COR-L47 (cell line): ENCODE measurements around the gene ARHGEF7.

Experiments used
- DNase-seq: peaks from one replicate; lab custom pipeline; 2025; lab: John Stamatoyannopoulos, UW

The ARHGEF7 gene

DNA sequence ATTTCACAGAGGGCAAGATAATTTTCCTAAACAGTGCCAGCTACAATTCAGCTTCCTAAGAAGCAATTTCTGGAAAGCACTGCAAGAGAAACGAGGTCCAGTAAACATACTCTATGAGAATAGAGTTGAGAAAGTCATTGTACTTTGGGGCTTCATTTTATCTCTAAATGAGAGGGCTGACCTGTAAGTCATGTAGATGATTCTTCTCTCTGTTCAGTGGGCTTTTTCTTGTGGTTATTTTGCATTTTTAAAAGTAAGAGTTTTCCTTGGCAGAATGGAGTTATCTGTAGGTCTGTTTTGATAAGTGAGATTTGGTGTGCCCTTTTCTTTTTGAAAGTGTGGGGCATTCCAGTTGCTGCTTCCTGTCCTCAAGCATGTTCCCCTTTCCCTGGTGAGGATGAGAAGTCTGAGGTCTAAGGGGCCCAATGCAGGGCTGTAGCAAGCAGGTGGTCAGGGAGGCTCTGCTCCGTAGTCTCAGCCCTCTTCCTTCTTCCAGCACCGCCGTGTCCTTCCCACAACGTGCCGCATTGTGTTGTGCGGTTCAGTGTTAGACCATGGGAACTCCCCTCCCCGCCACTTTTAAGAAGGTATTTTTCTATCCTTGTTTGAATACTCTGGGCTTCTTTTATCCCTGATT lies 86.3 kb downstream of the ARHGEF7 start:
- no peak for DNase-seq

- DNase-seq = peak; percentile 78
Observed at GRCh38 chr13:111202156-111202621, 87.1 kb downstream of the ARHGEF7 start.

DNA sequence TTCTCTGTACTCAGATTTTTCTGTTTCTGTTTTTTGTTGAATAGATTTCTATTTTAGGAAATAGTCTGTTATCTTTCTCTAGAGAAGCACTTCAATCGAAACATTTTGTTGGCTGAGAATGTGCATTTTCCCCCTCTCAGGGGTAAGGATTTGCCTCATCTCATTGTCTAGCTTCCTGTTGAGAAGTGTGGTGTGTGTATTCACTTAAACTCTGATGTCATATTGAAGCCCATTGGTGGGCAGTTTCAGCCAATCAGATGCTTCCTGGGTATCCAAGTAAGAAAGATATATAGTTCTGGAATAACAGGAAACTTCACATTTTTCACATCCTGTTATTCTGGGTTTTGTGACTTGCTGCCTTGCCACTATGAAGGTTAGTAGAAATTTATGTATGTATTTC lies 87.6 kb downstream of the ARHGEF7 start:
- DNase-seq = peak; percentile 55

DNA sequence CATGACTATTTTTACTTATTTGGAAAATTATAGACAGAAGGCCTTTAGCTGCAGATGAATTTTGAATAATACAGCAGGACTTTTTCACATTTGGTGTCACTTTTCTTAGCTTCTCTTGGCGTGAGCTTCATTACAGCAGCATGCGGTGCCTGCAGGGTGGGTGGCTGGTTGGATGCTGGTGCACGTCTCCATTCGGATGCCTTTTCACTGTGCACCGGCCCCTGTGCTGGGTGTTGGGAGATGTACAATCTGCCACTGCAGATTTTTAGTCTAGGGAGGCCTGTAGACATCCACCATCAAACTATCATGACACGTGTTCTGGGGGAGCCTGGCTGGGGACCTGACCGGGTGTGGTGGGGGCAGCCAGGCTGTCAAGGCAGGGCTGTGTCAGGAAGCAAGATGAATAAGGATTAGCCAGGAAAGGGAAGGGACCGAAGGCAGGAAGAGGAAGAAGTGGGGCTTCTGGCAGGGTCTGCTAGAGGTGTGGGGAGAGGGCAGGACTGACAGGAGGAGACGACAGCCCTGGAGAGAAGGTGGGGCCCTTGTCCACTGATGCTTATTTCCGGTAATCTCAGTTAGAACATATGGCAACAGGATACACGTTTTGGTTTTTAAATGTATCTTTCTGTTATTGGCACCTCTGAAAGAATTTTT lies 88.8 kb downstream of the ARHGEF7 start:
- DNase-seq = no peak

DNA sequence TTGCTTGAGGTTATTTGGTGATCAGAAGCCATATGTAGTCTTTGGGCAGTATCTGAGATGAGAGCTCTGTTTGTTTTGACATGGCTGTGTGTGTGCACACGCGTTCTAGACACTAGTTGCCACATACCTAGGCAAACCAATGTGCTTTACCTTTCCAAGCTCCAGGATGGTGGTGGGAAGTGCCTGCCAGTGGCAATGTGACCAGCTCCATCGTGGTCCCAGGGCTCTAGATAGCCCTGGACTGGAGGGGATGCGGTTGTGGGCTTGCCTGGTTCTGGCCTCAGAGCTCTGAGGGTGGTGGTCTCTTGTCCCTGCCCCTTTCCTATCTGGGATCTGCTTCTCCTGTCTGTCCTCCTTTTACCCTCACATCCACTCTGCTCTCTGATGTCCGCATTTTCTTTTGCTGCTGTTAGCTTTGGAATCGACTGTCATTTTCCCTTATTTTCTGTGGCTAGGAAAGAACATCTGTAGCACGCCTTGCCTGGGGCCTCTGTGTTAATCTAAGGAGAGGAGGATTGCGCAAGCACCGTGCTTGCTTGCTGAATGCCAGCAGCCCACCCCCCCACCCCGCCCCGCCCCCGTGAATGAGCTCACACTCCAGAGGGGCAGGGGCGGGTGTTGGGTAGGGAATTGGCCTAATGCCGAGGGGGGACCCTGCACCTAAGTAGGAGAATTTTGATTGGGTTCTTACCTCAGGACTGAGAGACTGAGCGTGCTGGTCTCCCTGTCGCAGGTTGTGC lies 89.5 kb downstream of the ARHGEF7 start:
- no peak for DNase-seq

DNA sequence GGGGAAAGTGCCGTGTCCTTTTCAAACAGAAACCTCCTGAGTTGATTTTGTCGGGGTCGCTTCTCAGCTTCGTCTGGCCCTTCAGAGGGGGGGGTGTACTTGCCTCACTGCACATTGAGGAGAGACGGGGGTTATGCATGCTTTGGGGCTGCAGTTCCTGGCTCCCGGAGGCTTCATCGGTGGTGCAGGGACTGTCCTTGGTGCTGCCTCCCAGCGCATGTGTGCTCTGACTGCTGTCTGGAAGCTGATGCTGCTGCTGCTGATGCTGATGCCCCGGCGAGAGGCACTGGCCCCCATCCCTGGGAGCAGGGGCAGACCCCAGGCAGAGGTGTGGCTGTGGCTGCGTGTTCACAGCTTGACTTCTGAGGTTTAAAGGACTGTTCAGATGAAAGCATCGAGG lies 91.0 kb downstream of the ARHGEF7 start:
- no peak for DNase-seq

- no peak for DNase-seq
Observed at GRCh38 chr13:111209613-111210012, 94.5 kb downstream of the ARHGEF7 start.

GRCh38 chr13:111210091-111210490 lies 95.0 kb downstream of the ARHGEF7 start:
- no peak for DNase-seq

DNA sequence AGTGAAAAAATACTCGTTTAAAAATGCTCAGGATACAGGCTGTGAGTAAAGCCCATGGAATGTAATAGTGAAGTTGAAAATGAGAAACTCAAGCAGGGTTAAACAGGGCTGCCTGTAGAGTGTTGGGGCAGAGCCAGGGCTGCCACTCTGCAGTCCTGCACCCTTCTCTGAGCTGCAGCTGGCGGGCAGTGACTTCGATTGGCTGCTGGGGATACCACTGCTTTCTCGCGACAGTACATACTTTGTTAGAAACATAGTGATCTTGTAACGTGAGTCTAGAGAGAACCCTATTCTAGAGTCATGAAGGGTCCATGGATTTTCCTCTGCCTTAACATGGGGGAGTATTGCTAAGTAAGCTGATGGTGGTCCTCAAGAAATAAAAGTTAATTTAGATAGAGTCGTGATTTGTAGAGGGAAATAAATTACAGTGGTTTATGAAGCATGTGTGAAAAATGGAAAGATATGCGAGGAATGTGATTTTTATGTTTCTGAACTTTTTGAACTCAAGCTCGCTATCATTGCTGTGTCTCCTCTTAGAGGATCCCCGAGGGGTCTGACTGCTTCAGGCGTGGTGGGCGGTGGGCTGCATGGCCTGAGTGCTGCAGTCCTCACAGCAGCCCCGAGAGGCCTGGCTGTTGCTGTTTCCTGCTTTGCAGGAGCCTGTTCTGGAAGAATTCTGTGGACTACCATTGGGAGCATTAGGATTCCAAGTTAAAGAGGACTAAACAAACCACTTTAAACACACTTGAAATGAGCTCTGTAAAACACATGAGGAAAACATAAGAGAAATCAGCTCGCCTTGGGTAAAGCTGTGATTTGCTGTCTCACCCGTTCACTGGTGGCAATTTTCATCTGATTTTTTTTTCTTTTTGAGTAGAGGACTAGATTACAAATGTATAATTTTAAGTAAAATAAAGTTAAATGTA lies 95.7 kb downstream of the ARHGEF7 start:
- no peak for DNase-seq

DNA sequence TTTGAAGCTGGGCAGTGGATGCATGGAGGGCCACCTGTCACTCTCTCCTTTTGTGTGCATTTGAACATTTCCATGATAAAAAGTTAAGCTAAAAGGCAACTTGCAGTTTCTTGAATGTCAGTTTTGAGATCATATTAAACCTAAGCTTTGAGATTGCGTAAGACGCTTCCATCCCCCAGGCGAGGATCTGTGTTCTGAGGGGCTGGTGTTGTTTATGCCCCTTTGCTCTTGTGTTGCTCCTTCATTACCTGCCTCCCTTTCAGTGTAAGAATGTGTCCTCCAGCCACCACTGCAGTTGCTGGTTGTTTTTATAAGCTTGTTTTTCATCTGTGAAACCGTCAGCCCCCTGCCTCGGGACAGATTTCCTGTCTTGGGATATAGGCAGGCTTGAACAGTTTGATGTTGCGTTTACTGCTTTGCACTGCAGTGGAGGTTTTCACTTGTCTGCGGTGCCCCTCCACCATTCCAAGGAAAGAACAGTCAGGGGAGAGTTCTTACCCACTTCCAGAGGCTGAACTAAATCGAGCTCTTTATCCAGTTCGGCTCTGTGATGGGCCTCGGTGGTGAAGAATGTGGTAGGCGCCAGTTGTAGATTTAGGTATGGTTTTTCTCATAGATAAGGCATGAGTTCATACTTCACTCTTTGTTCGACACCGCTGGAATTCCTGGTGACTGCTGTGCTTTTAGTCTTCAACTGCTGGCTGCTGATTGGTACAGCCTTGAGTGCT lies 96.8 kb downstream of the ARHGEF7 start:
- no peak for DNase-seq

DNA sequence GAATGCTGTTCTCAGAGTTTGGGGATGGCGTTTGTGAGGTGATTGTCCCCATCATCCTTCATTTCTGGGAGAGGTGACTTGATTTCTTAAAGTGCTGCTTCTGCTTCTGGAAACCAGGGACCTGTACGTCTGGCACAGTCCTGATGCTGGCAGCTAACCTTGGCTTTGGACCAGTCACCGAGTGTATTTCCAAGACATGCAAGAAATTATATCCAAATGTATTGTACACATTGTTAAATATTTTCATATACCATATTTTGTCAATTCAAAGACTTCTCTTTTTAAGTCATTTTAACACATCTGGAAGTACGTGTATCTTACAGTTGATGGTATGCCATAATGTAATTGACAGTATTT lies 97.4 kb downstream of the ARHGEF7 start:
- DNase-seq = no peak

DNA sequence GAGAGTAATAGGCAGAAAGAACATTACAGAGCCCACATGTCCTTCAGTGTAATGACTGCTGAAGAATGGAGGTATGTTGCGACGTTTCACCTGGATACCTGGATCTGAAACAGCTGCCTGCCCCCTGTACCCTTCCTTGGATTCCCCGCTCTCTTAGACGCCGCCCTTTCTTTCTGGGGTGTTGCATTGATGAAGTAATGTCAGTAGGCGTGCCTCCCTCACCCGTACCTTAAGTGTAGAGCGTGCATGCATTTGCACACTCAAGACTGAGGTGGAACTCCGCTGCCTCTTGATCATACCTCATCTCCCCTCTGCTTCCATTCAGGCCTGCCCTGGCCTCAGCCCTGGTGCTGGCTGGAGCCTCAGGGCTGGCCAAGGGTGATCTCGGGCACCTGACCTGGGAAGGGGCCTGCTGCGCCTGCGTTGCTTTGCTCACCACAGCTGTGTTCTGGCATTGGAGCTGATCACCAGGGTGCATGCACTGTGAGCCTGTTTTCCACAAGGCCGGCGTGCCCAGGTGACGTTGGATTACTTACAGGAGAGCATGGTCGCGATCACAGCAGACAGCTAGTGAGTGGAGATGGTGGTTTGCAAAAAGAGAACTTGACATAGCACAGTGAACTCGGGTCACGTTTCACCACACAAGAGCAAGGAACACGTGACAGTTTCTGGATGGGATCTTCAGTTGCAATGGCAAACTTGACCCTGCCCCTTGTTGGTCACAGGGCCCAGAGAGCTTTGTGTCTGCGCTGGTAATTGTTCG lies 99.0 kb downstream of the ARHGEF7 start:
- DNase-seq = peak; percentile 18

GRCh38 chr13:111215081-111216047 lies 100.3 kb downstream of the ARHGEF7 start:
- DNase-seq = peak; percentile 49

GRCh38 chr13:111216166-111216960 lies 101.3 kb downstream of the ARHGEF7 start:
- peak; percentile 61 for DNase-seq

DNA sequence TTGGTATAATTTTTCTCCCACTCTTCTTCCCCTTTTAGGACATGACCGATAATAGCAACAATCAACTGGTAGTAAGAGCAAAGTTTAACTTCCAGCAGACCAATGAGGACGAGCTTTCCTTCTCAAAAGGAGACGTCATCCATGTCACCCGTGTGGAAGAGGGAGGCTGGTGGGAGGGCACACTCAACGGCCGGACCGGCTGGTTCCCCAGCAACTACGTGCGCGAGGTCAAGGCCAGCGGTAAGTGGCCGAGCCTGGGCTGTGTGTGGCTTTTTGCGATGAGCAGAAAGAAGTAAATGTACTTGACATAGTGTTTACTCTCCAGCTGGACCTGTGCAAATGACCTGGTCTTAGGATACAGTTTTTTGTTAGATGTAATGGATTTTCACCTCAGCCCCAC lies 102.5 kb downstream of the ARHGEF7 start:
- DNase-seq = no peak

DNA sequence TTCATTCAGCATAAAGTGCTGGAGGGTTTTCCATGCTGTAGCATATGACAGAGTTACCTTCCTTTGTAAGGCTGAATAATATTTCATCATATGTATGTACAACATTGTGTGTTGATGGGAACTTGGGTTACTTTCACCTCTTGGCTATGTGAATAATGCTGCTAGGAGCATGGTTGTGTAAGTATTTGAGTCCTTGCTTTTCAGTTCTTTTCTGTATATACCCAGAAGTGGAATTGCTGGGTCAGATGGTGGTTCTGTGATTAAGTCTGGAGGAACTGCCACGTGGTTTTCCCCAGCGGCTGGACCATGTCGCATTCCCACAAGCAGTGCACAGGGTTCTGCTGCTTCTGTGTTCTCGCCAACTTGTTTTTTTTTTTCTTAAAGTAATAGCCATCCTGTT lies 104.2 kb downstream of the ARHGEF7 start:
- no peak for DNase-seq

DNA sequence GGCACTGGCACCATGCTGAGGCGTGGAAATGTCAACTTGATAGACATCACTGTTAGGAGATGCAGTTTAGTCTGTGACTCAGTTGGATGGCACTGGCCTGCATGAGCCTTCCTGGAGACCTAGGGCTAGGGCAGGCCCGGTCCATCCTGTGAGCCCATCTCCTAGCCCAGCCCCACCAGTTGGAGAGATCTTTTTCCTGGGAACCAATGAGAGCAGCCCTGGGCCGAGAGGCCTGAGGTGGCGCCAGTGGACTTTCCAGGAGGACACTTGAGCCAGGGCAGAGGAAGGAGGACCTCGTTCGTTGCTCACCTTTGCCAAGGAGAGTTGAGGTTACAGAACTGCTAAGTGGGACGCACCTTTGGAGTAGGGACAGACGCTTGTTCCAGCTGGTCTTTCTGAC lies 104.8 kb downstream of the ARHGEF7 start:
- no peak for DNase-seq

DNA sequence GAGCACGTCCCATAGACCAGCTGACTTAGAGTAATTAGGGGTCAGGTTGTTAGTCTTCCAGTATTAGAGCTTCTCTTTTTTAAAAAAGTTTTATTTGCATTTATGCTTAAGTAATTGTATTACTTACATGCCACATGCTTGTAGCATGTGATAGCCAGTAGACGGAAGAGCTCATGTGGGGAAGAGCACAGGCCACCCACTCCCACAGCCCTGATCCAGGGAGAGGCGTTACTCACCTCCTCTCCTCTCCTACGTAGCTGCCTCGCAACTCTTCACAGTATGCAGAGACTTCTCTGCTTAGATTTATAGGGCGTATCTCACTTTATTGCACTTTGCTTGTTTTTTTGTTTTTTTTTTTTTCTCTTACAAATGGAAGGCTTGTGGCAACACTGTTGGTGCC lies 110.1 kb downstream of the ARHGEF7 start:
- no peak for DNase-seq
